Myocyte (in vitro differentiated cells): ENCODE results near the gene ACOXL. TPM values are rescaled to one million over a fixed set of nuclear protein-coding genes. Genes with fewer than 3 reads are reported as not detected.

Source experiments
- DNase-seq: peaks from one replicate; pipeline ENCODE4 v3.0.0-alpha.2; 2012; ENCODE audit warnings: low read depth
- total RNA-seq: library from RNA; depleted of rRNA; stranded (reverse); fragments of >200 nt; gene quantifications from 2 replicates; pipeline ENCODE4 v1.2.3, GENCODE V29; 2014

ACOXL gene
- total RNA-seq, 1 donor from 2014 or later = not detected

- DNase-seq = no peak
These were observed 87.8 kb downstream of the ACOXL start for GRCh38 chr2:110820128-110820527.

- DNase-seq = no peak
These were observed 90.8 kb downstream of the ACOXL start for GRCh38 chr2:110823165-110823564.

- no peak for DNase-seq
These were observed 95.1 kb downstream of the ACOXL start for GRCh38 chr2:110827511-110827910.

DNA sequence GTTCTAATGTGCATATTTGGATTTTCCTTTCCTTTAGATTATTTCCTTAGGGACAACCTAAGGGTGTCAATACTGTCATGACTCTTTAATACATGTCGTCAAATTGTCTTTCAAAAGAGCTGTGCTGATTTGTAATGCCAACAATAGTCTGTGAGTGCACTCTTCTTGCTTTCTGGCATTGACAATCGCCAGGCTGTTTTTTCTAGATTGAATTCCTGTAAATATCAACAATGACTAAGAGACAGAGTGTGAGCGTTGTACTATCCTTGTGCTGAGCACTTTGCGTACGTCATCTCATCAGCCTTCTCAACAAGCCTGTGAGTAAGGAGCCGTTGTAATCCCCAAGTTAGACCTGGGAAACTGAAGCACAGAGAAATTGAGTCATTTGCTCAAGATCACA lies 96.0 kb downstream of the ACOXL start:
- no peak for DNase-seq

DNA sequence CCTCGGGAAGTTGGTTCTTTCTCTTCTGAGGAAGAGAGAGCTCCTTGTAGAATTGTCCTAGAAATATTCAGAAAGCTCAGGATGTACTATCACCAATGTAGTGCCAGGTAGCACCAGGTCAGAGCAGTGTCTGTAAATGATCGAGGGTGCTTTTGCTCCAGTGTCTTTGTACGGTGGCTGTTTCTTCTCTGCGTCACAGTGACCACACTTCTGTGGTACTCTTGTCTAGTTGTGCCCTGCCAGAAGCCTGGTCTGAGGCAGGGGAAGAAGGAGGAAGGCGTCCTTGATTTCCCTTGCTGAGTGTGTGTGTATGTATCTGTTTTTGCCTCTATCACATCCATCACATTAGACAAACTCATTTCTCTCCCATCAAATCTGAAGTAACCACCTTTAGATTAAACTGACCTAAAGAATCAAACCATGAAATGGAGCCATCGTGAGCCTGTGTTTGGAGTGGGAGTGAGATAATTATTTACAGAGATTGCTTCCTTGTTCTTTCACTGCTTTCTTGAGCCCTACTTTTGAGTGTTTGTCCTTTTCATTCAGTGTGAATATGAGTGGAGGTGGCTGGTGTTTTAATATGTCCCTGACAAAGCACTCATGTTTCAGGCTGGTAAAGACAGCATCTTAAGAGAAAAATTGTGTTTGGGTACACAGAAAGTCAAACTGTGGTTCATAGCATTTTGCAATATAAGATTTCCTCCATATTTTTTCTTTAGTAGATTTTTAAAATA lies 97.2 kb downstream of the ACOXL start:
- no peak for DNase-seq

DNA sequence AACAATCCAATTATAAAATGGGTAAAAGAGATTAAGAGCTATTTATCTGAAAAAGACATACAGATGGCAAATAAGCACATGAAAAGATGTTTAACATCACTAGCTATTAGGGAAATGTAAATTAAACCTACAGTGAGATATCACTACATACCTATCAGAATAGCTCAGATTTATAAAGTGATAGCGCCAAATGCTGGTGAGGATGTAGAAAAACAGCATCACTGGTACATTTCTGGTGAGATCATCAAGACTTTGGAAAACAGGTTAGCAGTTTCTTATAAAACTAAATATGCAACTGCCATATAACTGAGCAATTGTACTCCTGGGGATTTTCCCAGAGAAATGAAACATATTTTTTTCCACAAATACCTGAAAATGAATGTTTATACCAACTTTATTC lies 100.4 kb downstream of the ACOXL start:
- DNase-seq = no peak

GRCh38 chr2:110834134-110834827 lies 101.9 kb downstream of the ACOXL start:
- no peak for DNase-seq

DNA sequence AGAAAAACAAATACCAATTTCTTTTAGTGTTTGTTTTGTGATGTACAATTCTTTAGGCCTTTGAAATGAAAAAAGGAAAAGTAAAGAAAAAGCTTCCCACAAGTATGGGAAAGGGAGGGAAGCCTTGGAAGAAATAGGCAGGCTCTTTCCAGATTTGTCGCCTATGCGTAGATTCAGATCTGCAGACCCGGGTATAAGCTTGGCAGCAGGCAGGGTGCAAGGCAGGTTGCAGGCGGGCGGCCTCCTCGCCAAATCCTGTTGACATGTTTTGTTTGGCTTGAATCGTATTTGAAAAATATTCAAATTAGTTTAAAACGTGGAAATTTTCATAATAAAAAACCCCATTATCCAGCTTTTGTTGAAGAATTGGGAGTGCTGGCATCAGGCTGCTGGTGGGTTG lies 104.3 kb downstream of the ACOXL start:
- no peak for DNase-seq

DNA sequence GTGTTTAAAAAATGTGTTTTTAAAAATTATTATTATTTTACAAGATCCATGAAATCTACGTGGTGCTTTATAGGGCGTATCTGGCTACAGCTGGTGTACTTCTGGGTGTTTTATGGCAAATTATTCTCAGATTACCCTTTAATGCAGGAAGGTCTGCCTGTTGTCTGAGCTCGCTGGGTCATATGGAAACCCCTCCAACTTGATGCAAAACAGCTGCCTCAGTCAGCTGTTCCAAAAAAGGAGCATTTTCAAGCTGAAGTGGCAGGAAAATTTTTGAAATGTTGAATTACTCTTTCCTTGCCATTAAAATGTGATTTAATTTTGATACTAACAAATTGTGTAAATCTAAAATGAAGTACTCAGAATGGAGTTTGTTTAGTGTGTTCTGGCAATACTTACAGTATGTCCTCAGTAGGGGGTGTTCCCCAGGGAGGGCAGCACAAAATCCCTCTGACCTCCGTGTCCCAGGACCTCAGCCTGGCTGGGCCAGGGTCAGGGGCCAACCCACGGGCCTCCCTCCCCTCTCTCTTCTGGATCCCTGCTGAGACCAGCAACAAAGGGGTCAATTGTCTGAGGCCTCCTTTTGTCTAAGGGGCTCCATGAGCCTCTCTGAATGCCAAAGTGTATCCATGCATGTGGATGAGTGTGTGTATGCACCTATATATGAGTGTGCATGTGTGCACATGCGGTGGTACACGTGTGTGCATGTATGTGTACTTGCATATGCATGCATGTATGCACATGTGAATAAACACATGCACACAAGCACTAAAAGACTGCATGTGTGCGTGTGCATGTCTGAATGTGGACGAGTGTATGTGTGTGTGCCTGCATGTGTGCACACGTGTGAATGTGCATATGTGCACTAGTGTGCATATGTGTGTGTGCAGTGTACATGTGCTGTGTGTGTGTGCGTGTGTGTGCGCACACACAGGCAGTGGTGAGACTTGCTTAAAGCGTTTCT lies 105.4 kb downstream of the ACOXL start:
- DNase-seq = no peak

DNA sequence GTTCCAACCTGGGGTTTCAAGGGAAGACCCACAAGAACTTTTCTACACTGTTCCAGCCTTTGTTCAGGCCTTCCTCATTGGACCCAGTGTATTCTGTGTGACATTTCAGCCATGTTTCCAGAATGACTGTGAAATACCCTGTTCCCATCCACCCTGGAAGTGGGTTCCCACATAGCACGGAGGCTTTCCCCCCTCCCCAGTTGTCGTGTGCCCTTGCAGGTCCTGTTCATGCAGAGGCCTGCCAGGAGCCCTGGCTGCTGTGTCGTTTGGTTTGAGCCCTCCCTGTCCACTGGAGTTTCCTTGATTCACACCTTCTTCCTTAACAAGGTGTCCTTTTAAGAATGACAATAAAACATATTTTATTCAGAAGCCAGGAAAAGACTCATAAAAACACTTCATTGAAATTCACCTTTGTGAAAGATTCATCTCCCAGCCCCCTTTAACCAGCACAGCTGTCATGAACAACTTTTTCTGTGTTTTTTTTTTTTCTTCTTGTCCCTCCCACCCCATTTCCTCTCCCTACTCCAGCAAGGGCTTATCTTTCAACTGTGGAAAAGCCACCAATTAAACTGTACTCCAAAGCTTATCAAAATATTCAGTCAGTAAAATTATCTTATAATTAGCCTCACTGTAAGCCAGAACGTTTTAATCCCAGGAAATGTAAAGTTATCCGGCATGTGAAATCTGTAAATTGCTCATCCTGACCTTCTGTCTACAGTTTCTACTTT lies 106.4 kb downstream of the ACOXL start:
- no peak for DNase-seq

GRCh38 chr2:110840508-110840907 lies 108.1 kb downstream of the ACOXL start:
- DNase-seq = no peak

GRCh38 chr2:110842048-110842447 lies 109.7 kb downstream of the ACOXL start:
- no peak for DNase-seq

DNA sequence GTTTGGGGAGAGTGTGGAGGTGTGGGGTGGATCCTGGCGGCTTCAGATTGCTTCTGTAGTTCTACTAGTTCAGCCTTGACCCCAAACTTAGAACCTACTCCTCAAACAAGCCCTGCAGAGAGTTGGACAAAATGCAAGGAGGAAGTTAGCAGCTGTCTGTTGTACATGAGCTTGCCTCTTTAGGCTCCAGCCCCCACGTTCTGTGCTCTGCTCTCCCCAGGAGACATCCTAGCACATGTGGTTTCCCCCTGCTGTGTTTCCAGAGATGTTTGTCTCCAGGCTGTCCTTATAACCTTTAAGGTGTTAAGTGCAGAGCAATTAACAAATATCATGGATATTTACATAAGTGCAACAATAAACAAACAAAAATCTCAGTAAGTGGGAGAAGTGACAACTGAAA lies 111.1 kb downstream of the ACOXL start:
- DNase-seq = no peak

GRCh38 chr2:110843959-110844510 lies 111.7 kb downstream of the ACOXL start:
- no peak for DNase-seq

GRCh38 chr2:110847651-110848050 lies 115.3 kb downstream of the ACOXL start:
- DNase-seq = no peak

DNA sequence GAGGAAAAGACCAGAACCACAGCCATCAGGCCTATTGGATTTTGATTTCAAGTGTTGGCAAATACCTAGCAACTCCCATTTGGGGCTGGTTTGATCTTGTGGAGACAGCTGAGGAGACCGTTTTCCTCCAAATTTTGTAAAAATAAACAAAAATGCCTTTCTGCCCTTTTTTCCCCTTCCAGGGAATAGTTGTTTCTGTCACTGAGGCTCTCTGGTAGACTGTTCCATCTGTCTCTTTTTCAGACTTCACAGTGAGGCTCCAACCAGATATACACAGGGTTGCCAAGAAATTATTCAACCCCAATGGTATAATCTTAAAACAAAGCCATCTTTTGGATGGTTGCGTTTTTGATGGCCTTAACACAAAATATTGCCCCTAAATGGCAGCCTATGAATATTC lies 115.7 kb downstream of the ACOXL start:
- DNase-seq = no peak

DNA sequence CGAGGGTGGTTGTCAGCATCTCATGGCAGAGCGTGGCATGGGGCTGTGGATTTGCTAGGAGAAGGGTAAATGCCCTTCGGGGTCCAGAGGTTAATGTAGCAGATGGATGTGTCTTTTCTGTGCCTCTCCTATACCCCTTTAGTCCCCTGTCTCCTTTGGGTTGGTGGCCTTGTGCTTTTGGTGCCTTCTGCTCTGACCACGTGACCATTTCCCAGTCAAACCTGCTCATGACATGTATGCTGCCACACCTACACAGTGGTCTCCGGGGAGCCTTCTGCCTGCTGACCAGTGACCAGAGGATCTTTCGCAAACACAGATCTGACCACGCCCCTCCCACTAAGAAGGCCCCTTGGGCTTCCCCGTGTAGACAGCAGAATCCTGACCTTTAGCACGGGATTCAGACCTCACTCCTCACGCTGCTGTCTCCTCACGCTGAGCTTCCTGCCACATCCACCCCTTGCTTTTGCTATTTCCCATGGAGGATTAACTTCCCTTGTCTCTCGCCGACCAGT lies 116.2 kb downstream of the ACOXL start:
- DNase-seq = no peak

GRCh38 chr2:110851531-110851930 lies 119.2 kb downstream of the ACOXL start:
- no peak for DNase-seq

- DNase-seq = no peak
These were observed 119.7 kb downstream of the ACOXL start for GRCh38 chr2:110852051-110852450.

GRCh38 chr2:110852541-110853263 lies 120.3 kb downstream of the ACOXL start:
- DNase-seq = no peak
